SU-DHL-6 (cell line): ENCODE measurements around the gene MICALL1.
"Not testable (repeated sequence)": the region's sequence is repeated elsewhere in the genome, so short reads cannot be mapped to it uniquely, and the experiment has no call there.

Source experiments
- H2AFZ ChIP-seq: fragments of 200-600 bp; sonication (generic); 2 replicates; pipeline ENCODE4 v1.6.1; 2014; ENCODE audit warnings: low read depth, mild to moderate bottlenecking, moderate library complexity, mixed read lengths, antibody characterized with exemption, low read length; ENCODE audit not compliant: severe bottlenecking
- H3F3A ChIP-seq: fragments of 200-600 bp; shearing (Covaris generic); 2 replicates; pipeline ENCODE4 v1.6.0; 2016; ENCODE audit warnings: antibody characterized with exemption, mild to moderate bottlenecking; ENCODE audit not compliant: insufficient read depth
- H3K27ac ChIP-seq: fragments of 200-600 bp; sonication (generic); 2 replicates; pipeline ENCODE4 v1.5.1; 2016; ENCODE audit warnings: low read depth, mild to moderate bottlenecking, low read length, moderate library complexity, mixed read lengths
- H3K27me3 ChIP-seq: fragments of 200-600 bp; sonication (generic), shearing (Covaris generic); 2 replicates; pipeline ENCODE4 v1.6.0; 2014; ENCODE audit warnings: mild to moderate bottlenecking, low read length
- H3K36me3 ChIP-seq: fragments of 200-600 bp; sonication (generic); 2 replicates; pipeline ENCODE4 v1.6.1; 2014; ENCODE audit warnings: mild to moderate bottlenecking, low read length, mixed read lengths
- H3K4me2 ChIP-seq: fragments of 300-600, 200-600 bp; shearing (Covaris generic), sonication (generic); 2 replicates; pipeline ENCODE4 v1.6.0; 2014; ENCODE audit warnings: low read length, low read depth, mild to moderate bottlenecking; ENCODE audit not compliant: poor library complexity, severe bottlenecking
- H3K4me3 ChIP-seq: fragments of 200-600 bp; sonication (generic); 2 replicates; pipeline ENCODE4 v1.5.1; 2014; ENCODE audit warnings: antibody characterized with exemption, low read length, mild to moderate bottlenecking, mixed read lengths; ENCODE audit not compliant: insufficient read depth, poor library complexity, severe bottlenecking
- H3K79me2 ChIP-seq: fragments of 200-600 bp; sonication (generic); 2 replicates; pipeline ENCODE4 v1.6.1; 2014; ENCODE audit warnings: mild to moderate bottlenecking, low read length, moderate library complexity; ENCODE audit not compliant: insufficient read depth
- H3K9ac ChIP-seq: fragments of 200-600 bp; sonication (generic); 2 replicates; pipeline ENCODE4 v1.7.0; 2014; ENCODE audit warnings: mild to moderate bottlenecking, low read length
- H3K9me2 ChIP-seq: fragments of 200-600 bp; sonication (generic); replicated peaks from 2 replicates; pipeline ENCODE4 v1.6.1; 2014; ENCODE audit warnings: low read length; ENCODE audit not compliant: insufficient read depth
- H3K9me3 ChIP-seq: fragments of 200-600 bp; sonication (generic); 2 replicates; pipeline ENCODE4 v1.6.1; 2014; ENCODE audit warnings: low read length, mixed read lengths; ENCODE audit not compliant: insufficient read depth
- H4K20me1 ChIP-seq: fragments of 200-600 bp; sonication (generic); 2 replicates; pipeline ENCODE4 v1.6.1; 2014; ENCODE audit warnings: low read depth, mild to moderate bottlenecking, antibody characterized with exemption, low read length, moderate library complexity, mixed read lengths
- CTCF ChIP-seq: fragments of 200-600 bp; sonication (generic); IDR thresholded peaks from one replicate; pipeline ENCODE4 v1.5.1; 2017; ENCODE audit warnings: antibody characterized with exemption, mild to moderate bottlenecking, low read length, moderate library complexity; ENCODE audit not compliant: insufficient read depth, poor library complexity, severe bottlenecking
- EZH2phosphoT487 ChIP-seq: fragments of 200-600 bp; sonication (generic), shearing (Covaris generic); conservative IDR thresholded peaks from 2 replicates; pipeline ENCODE4 v1.6.1; 2018; ENCODE audit warnings: mild to moderate bottlenecking, antibody characterized with exemption, low read length, moderate library complexity, mixed read lengths

Gene MICALL1

GRCh38 chr22:37953062-37953436 lies 47.0 kb downstream of the MICALL1 start:
- Histone ChIP-seq H3K9me2 (no peaks in the 10 kb centered on the region), H4K20me1 (no peaks in the 10 kb centered on the region), H3K4me3 (peak overlapping the region; percentile 93), H3K79me2 (peaks cover 24% of the 10 kb centered on the region), H3K27me3 (no peaks in the 10 kb centered on the region), H3K27ac (no peak overlapping the region), H3K36me3 (no peaks in the 10 kb centered on the region), H3F3A (no peaks in the 10 kb centered on the region), H3K9me3 (no peaks in the 10 kb centered on the region), H3K4me2 (peak overlapping the region; percentile 64), H2AFZ (peak overlapping the region; percentile 92), H3K9ac (peak overlapping the region; percentile 92)
- TF ChIP-seq CTCF: no peak
- TF ChIP-seq EZH2phosphoT487: no peak

GRCh38 chr22:37953437-37954179 lies 47.5 kb downstream of the MICALL1 start, which contains the start of the genes C22orf23 and POLR2F:
Gene C22orf23, minus strand, starts transcription at chr22:37953601. Its CDS starts 452 bp downstream, at chr22:37953149.
Gene POLR2F, plus strand, starts transcription at chr22:37953699. Its CDS starts 89 bp downstream, at chr22:37953788.
- peak within 1 kb of the TSS; percentile 93 for H3K4me3 ChIP-seq
- H3K9me2 ChIP-seq: no peaks in the 10 kb centered on the region
- H4K20me1 ChIP-seq: no peaks in the 10 kb centered on the region
- no peaks in the 10 kb centered on the region for H3K9me3 ChIP-seq
- H2AFZ ChIP-seq: peak within 1 kb of the TSS; percentile 92
- no peaks in the 10 kb centered on the region for H3F3A ChIP-seq
- peaks cover 24% of the 10 kb centered on the region for H3K79me2 ChIP-seq
- H3K27me3 ChIP-seq: no peaks in the 10 kb centered on the region
- no peak within 1 kb of the TSS for H3K27ac ChIP-seq
- peak within 1 kb of the TSS; percentile 64 for H3K4me2 ChIP-seq
- TF ChIP-seq CTCF (no peak), EZH2phosphoT487 (no peak)
- H3K9ac ChIP-seq: peak within 1 kb of the TSS; percentile 92
- H3K36me3 ChIP-seq: 0 out of 2 replicates have a peak, but pooled peaks cover under 1% of the 10 kb centered on the region

- Histone ChIP-seq H3K36me3 (peaks cover 6% of the 10 kb centered on the region; the same call in 1 of the 2 replicates), H3K4me2 (peak overlapping the region; percentile 64), H3K79me2 (peaks cover 24% of the 10 kb centered on the region), H4K20me1 (no peaks in the 10 kb centered on the region), H3K9me2 (no peaks in the 10 kb centered on the region), H3K27me3 (no peaks in the 10 kb centered on the region), H3K27ac (no peak overlapping the region), H3K4me3 (peak overlapping the region; percentile 93), H3K9me3 (no peaks in the 10 kb centered on the region), H3F3A (no peaks in the 10 kb centered on the region), H2AFZ (no peak overlapping the region), H3K9ac (peak overlapping the region; percentile 92)
- no peak for TF ChIP-seq CTCF
Observed at GRCh38 chr22:37954686-37955085, 48.6 kb downstream of the MICALL1 start.

GRCh38 chr22:37955825-37956397 lies 49.8 kb downstream of the MICALL1 start:
- H3K9me3 ChIP-seq, H3K4me2 ChIP-seq, H2AFZ ChIP-seq, H3K27me3 ChIP-seq, H3K36me3 ChIP-seq, H3K4me3 ChIP-seq, H4K20me1 ChIP-seq, H3K9me2 ChIP-seq, H3K27ac ChIP-seq, H3K9ac ChIP-seq, H3F3A ChIP-seq: not testable (repeated sequence)
- peaks cover 24% of the 10 kb centered on the region for H3K79me2 ChIP-seq
